HG02588 (cell line): ENCODE results near the gene KRT2.

Experiments
- ATAC-seq: cut with Tn5 transposase; IDR thresholded peaks from one replicate; pipeline ENCODE4 v1.9.1; 2021; ENCODE audit warnings: mild to moderate bottlenecking, moderate library complexity; ENCODE audit not compliant: unreplicated experiment

The KRT2 gene

DNA sequence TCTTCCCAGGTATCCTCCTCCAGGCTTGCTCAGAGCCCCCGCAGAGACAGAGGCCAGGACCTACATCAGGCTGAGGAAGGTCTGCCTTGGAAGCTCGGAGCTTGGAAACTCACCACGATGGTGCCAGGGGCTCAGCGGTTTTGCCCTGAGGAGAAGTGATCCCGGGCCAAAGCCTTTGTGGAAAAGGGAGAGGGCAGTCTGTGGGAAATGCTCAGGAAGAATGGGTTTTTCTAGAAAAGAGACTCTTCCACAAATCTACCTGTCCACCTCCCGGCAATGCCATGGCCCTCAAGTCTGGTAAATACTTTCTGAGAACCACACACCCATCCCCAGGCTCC, 8.0 kb downstream of the KRT2 start:
- ATAC-seq, result no peak

DNA sequence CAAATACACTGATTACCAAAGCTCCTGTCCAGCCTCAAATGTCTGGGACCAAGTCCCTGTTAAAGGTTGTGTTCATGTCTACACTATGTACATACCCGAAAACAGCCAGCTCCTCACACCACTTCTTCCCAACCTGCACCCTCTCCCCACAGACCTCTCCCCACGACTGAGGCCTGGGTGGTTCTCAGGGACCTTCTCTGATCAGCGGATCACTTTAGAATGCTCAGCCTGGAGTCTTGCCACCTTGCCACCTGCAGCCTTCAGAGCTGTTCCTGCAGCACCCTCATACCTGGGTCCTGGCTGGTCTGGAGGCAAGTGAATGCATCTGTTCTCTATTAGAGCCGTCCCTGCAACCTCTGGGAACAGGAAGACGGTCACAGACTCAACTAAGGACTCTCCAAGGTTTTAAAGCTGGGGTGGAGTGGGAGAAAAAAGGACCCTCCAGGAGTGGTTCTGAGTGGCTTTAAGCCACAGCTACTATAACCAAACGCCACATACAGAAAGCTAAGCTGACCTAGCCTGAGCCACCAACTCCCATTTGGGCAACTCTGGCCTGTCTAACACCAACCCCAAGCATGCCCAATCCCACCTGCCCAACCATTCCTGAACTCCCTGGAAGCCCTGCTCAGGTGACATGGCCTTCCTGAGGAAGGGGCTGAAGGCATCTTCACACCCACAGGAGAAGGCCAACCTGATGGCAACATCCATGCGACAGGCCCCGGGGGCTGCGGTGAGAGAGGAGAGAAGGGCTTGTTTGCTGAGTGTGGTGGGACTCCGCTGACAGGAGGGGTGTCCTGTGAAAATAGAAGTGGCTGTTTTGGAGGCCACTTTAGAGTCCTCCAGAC, 8.6 kb downstream of the KRT2 start:
- no peak for ATAC-seq

DNA sequence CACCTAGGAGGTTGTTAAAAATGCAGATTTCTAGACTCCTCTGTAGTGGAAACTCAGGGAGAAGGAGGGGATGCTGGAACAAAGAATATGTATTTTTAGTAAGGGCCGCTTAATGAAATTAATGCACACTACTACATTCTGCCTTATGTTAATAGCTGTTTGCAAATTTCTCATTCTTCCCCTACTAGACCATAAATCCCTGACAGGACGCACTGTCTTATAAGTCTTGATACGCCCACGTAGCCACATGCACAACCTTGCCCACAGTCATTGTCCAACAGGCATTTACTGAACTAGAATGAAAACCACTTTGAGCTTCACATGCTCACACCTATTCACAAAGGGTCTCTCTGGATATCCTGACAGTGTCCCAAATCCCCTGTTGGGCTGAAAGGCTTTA, 10.5 kb downstream of the KRT2 start:
- no peak for ATAC-seq

DNA sequence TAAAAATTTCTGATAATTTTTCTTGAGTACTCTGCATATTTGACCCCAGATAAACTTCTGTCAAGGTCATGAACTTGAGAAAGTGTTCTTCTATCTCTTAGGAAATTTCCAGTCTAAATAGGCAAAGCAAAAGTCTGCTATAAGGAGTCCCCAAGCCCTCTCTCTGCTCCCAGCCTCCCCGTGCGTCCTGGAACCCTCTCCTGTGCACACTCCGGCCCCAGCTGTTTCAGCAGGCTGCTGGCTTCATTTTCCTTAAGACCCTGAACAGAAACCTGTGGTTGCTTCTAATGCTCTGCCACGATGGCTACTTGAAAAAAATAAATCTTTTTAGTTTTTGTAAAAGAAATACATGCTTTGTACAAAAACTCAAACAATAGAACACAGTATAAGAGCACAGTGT, 14.7 kb downstream of the KRT2 start:
- no peak for ATAC-seq

- ATAC-seq, result no peak
These were observed 15.3 kb downstream of the KRT2 start for GRCh38 chr12:52636592-52637258.

DNA sequence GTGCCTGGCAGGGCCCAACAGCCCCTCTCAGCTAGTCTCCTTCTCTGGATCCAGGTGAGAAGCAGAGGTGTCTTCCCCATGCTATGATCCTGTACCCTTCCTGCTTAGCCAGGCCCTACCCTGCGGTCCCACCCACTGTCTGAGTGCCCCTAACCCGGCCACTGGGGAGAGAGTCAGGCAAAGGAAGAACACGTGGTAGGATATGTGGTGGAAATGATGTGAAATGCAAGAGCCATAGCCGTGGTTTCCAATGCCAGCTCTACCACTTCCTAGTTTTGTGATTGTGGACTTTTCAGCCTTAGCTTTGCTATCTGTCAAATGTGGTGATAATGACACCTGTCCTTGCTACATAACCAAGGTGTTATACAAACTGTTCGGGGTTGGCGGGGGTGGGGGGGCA, 15.8 kb downstream of the KRT2 start:
- no peak for ATAC-seq

- no peak for ATAC-seq
These were observed 17.6 kb downstream of the KRT2 start for GRCh38 chr12:52634266-52635056.

GRCh38 chr12:52633383-52633782, 18.6 kb downstream of the KRT2 start:
- ATAC-seq, result no peak

DNA sequence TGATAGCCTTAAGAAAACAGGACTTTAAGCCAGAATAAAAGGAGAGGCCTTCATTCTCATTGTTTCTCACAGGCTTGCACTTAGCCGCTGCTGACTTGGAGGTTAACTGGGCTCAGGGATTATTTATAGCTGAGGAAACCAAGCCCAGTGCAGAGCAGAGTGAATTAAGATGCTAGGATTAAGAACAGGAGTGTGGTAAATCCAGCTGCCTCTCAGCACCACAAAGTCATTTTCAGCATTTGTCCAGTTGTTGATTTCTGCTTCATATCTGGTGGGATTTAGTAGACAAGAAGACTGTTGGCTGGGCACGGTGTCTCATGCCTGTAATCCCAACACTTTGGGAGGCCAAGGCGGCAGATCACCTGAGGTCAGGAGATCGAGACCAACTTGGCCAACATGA, 19.4 kb downstream of the KRT2 start:
- ATAC-seq, result no peak

- no peak for ATAC-seq
These were observed 20.1 kb downstream of the KRT2 start for GRCh38 chr12:52631676-52632459.

DNA sequence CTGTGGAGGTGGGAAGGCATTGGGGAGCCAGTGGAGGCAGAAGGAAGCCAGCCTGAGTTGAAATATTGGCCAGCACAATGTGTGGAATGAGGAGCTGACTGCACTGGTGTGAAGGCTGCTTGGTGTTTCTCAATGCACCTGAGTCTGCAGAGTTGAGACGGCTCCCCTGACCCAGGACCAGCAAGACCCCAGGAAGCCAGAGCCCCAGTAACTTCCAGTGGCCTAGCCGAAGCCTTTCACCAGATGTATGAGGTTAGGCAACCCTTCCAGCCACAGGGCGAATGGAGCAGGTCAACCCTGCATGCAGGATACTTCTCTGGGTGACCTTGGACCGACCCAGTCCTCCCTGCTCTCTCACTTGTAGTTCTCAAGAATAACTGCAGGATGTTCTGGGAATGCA, 20.7 kb downstream of the KRT2 start:
- ATAC-seq, result no peak

DNA sequence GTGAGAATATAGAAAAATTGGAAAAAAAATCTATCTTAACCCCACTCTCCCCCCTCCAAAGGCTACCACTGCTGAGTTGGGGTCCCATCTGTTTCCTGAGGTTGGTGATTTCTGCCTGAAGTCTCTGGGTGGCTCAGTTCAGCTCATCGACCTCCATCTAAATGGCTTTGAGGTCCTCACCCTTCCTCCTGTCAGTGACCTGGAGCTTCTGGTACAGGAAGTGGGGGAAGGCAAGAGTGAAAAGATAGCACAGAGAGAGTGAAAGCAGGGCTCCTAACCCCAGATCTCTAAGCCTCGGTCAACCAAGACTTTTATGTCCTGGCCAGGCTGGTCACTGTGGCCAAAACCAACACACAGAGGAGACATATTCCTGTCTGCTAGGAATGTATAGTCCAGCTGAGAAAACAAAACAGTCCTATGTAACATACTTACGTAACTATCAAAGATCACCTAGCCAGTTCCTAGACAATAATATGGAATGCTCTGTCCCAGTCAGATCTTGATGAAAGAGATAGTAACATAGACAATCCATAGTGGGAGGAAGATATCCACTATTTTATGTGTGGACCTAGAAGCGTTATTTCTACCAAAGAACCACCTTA, 21.3 kb downstream of the KRT2 start:
- no peak for ATAC-seq

GRCh38 chr12:52630008-52630500, 22.0 kb downstream of the KRT2 start:
- no peak for ATAC-seq

DNA sequence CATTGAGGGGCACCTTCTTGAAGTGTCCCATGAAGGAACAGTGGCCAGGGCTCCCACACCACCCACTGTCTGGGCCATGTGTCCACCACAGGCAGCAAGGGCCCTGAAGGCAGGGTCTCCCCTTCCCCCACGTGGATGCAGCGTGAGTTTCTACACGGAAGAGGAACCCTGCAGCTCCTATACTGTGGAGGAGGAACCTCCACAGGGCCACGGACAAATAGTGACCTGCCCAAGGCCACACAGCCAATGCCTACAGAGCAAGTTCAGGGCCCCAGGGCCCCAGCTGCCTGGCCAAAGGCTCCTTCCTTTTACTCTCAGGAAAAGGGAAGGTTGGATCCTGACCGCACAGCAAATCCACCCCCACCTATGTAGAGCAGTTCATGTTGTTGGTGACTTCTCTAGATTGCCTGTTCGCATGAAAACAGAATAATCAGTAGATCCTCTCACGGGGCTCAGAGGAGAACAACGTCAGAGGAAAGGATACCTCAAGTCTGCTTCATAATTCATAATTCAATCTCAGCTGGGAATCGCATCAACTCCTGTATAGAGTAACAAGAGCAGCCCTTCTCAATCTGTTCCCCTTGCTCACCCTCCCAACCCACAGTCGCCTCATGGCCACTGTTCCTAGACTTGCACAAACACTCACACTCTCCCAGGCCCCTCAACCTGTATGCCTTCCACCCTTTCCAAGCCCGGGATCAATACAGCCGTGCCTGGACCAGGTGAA, 22.6 kb downstream of the KRT2 start:
- no peak for ATAC-seq

- ATAC-seq, result no peak
These were observed 23.2 kb downstream of the KRT2 start for GRCh38 chr12:52628841-52629240.

DNA sequence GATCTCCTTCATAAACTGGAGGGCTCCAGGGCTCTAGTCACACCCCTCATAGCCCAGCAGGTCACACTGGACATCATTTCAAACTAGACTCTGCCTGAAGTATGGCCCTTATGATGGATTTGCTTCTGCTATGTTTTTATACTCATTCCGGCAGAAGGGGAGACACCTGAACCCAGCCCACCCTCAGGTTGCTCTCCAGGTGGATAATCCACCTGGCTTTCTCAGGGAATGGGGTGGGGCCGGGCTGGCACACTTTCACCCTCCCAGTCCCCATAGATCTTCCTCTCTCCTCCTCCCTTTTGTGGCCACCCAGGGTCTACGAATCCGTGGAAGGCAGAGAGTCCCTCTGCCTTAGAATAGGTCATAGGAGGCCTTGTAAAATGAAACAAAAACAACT, 23.9 kb downstream of the KRT2 start:
- no peak for ATAC-seq

DNA sequence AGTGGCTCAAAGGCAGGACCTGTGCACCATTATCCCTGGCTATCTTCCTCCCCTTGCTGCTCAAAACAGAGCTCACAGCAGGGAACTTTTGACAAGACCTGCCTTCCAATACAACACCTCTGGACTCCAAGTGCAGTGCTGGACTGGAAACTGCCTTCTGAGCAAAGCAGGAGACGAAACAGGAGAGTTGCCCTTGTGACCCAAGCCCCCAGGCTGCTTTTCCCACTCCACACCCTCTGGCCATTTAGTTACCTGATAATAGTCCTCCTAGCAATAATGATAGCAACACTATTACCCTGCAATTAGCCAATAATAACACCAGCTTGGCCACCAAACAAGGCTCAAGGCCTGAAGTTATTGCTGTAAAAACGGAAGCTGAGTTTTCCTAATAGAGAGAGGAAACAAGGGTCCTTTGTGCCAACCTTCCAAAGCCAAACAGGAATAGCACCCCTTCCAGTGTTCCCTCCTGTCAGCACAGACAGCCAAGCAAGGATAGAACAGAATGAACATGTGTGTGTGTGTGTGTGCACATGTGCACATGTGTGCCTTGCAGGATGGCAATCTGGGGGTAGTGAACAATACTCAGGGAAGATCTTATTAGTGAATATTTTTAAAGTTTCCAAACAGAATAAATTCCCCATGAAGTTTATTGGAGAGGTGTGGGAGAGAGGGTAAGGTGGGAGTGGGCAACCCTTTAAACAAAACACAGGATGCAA, 24.5 kb downstream of the KRT2 start:
- no peak for ATAC-seq

- ATAC-seq, result no peak
These were observed 29.7 kb downstream of the KRT2 start for GRCh38 chr12:52622349-52622748.

- ATAC-seq, result no peak
These were observed 33.1 kb downstream of the KRT2 start for GRCh38 chr12:52618866-52619265.
